DND-41 (cell line): Measurements from ENCODE around the gene LSM14A.
"Not testable (repeated sequence)": the region's sequence is repeated elsewhere in the genome, so short reads cannot be mapped to it uniquely, and the experiment has no call there.

ENCODE experiments used
- ATAC-seq: fragments of 200-7000 bp; cut with Tn5 transposase; 3 replicates; pipeline ENCODE4 v1.9.1; 2021; ENCODE audit warnings: low read depth; ENCODE audit not compliant: insufficient read depth
- DNase-seq: peaks from one replicate; pipeline ENCODE4 v3.0.0-alpha.2; 2020
- H2AFZ ChIP-seq: 2 replicates; pipeline ENCODE4 v1.6.0; 2012; ENCODE audit warnings: low read depth, low read length
- H3K27ac ChIP-seq: 2 replicates; pipeline ENCODE4 v1.5.1; 2012; ENCODE audit warnings: low read length, inconsistent platforms
- H3K27me3 ChIP-seq: fragments of 200-600 bp; sonication (generic); 2 replicates; pipeline ENCODE4 v1.6.0; 2012; ENCODE audit warnings: low read length, mild to moderate bottlenecking, inconsistent platforms; ENCODE audit not compliant: insufficient read depth, poor library complexity
- H3K36me3 ChIP-seq: 2 replicates; pipeline ENCODE4 v1.5.1; 2012; ENCODE audit warnings: low read length, inconsistent platforms; ENCODE audit not compliant: insufficient read depth
- H3K4me1 ChIP-seq: 2 replicates; pipeline ENCODE4 v1.5.1; 2012; ENCODE audit warnings: mild to moderate bottlenecking, low read length; ENCODE audit not compliant: insufficient read depth
- H3K4me2 ChIP-seq: 2 replicates; pipeline ENCODE4 v1.6.0; 2012; ENCODE audit warnings: mild to moderate bottlenecking, moderate library complexity, low read length, inconsistent platforms; ENCODE audit not compliant: insufficient read depth
- H3K4me3 ChIP-seq, 2 experiments: fragments of 200-600 bp in 1 of 2; shearing (Covaris generic) in 1 of 2; 2 replicates each; pipeline ENCODE4 v1.5.1; 2012 to 2016; ENCODE audit warnings: inconsistent platforms in 2 of 2, low read length in 2 of 2, mild to moderate bottlenecking in 2 of 2, low read depth in 1 of 2, moderate library complexity in 1 of 2
- H3K79me2 ChIP-seq: 2 replicates; pipeline ENCODE4 v1.6.0; 2012; ENCODE audit warnings: low read length, inconsistent platforms; ENCODE audit not compliant: insufficient read depth
- H3K9ac ChIP-seq: 2 replicates; pipeline ENCODE4 v1.6.0; 2012; ENCODE audit warnings: low read depth, mild to moderate bottlenecking, inconsistent platforms, low read length, moderate library complexity
- H3K9me3 ChIP-seq: 2 replicates; pipeline ENCODE4 v1.5.1; 2012; ENCODE audit warnings: low read length, moderate library complexity, mild to moderate bottlenecking, inconsistent platforms; ENCODE audit not compliant: insufficient read depth, severe bottlenecking
- H4K20me1 ChIP-seq: 2 replicates; pipeline ENCODE4 v1.6.0; 2012; ENCODE audit warnings: low read length; ENCODE audit not compliant: insufficient read depth
- CTCF ChIP-seq: IDR thresholded peaks from 2 replicates; pipeline ENCODE4 v1.5.1; 2012; ENCODE audit warnings: borderline replicate concordance, low read length, moderate library complexity, mild to moderate bottlenecking; ENCODE audit not compliant: poor library complexity, severe bottlenecking; ENCODE audit errors: extremely low read depth
- EZH2 ChIP-seq: IDR thresholded peaks from 3 replicates; pipeline ENCODE4 v1.6.1; 2012; ENCODE audit warnings: borderline replicate concordance, low read depth, mild to moderate bottlenecking, moderate library complexity, low read length, inconsistent platforms; ENCODE audit not compliant: severe bottlenecking

Gene LSM14A

GRCh38 chr19:34127684-34128189 lies 44.6 kb upstream of the LSM14A start:
- ATAC-seq (no peak), DNase-seq (no peak)
- H3K27ac ChIP-seq: no peak overlapping the region
- no peaks in the 10 kb centered on the region for H3K36me3 ChIP-seq
- H3K4me2 ChIP-seq: no peak overlapping the region
- no peak overlapping the region for H3K4me3 ChIP-seq
- no peaks in the 10 kb centered on the region for H3K4me1 ChIP-seq
- no peaks in the 10 kb centered on the region for H4K20me1 ChIP-seq
- peaks cover 5% of the 10 kb centered on the region for H3K27me3 ChIP-seq
- H3K9me3 ChIP-seq: no peaks in the 10 kb centered on the region
- TF ChIP-seq CTCF: no peak
- TF ChIP-seq EZH2: no peak
- no peak overlapping the region for H3K9ac ChIP-seq
- H2AFZ ChIP-seq: no peak overlapping the region
- no peaks in the 10 kb centered on the region for H3K79me2 ChIP-seq

- H3K27ac ChIP-seq: no peak overlapping the region
- no peak overlapping the region for H3K4me2 ChIP-seq
- no peaks in the 10 kb centered on the region for H3K36me3 ChIP-seq
- H2AFZ ChIP-seq: no peak overlapping the region
- no peaks in the 10 kb centered on the region for H3K79me2 ChIP-seq
- H3K4me1 ChIP-seq: peaks cover under 1% of the 10 kb centered on the region; the same call in 1 of the 2 replicates
- no peak overlapping the region for H3K9ac ChIP-seq
- H4K20me1 ChIP-seq: no peaks in the 10 kb centered on the region
- ATAC-seq (no peak), DNase-seq (no peak)
- no peaks in the 10 kb centered on the region for H3K9me3 ChIP-seq
- peaks cover 5% of the 10 kb centered on the region for H3K27me3 ChIP-seq
- no peak overlapping the region for H3K4me3 ChIP-seq
- TF ChIP-seq CTCF (no peak), EZH2 (no peak)
Measured at GRCh38 chr19:34128558-34129250, 43.6 kb upstream of the LSM14A start.

GRCh38 chr19:34131100-34131499 lies 41.2 kb upstream of the LSM14A start:
- ATAC-seq (no peak), DNase-seq (no peak)
- H3K4me3 ChIP-seq: no peak overlapping the region
- no peaks in the 10 kb centered on the region for H3K27me3 ChIP-seq
- H3K9me3 ChIP-seq: no peaks in the 10 kb centered on the region
- H3K4me1 ChIP-seq: peaks cover 15% of the 10 kb centered on the region
- H4K20me1 ChIP-seq: no peaks in the 10 kb centered on the region
- no peak overlapping the region for H2AFZ ChIP-seq
- TF ChIP-seq EZH2 (no peak), CTCF (no peak)
- H3K79me2 ChIP-seq: no peaks in the 10 kb centered on the region
- no peak overlapping the region for H3K9ac ChIP-seq
- no peak overlapping the region for H3K4me2 ChIP-seq
- H3K27ac ChIP-seq: no peak overlapping the region
- H3K36me3 ChIP-seq: no peaks in the 10 kb centered on the region

GRCh38 chr19:34132145-34132544 lies 40.2 kb upstream of the LSM14A start:
- peaks cover 15% of the 10 kb centered on the region for H3K4me1 ChIP-seq
- H3K79me2 ChIP-seq, H3K27ac ChIP-seq, H4K20me1 ChIP-seq, H3K9ac ChIP-seq, H3K9me3 ChIP-seq, ATAC-seq, H3K27me3 ChIP-seq, H3K4me3 ChIP-seq, H2AFZ ChIP-seq, H3K4me2 ChIP-seq, H3K36me3 ChIP-seq, DNase-seq: not testable (repeated sequence)

- not testable (repeated sequence) for H3K79me2 ChIP-seq, H3K4me2 ChIP-seq, H3K36me3 ChIP-seq, H3K27ac ChIP-seq, H3K27me3 ChIP-seq, DNase-seq, ATAC-seq, H3K9ac ChIP-seq, H3K4me3 ChIP-seq, H2AFZ ChIP-seq, H3K9me3 ChIP-seq, H4K20me1 ChIP-seq
- peaks cover 15% of the 10 kb centered on the region for H3K4me1 ChIP-seq
Measured at GRCh38 chr19:34132706-34133105, 39.6 kb upstream of the LSM14A start.
